Measurements from ENCODE around the gene SLC7A5.
"Not testable (repeated sequence)": the region's sequence is repeated elsewhere in the genome, so short reads cannot be mapped to it uniquely, and the experiment has no call there.

SLC7A5 gene

DNA sequence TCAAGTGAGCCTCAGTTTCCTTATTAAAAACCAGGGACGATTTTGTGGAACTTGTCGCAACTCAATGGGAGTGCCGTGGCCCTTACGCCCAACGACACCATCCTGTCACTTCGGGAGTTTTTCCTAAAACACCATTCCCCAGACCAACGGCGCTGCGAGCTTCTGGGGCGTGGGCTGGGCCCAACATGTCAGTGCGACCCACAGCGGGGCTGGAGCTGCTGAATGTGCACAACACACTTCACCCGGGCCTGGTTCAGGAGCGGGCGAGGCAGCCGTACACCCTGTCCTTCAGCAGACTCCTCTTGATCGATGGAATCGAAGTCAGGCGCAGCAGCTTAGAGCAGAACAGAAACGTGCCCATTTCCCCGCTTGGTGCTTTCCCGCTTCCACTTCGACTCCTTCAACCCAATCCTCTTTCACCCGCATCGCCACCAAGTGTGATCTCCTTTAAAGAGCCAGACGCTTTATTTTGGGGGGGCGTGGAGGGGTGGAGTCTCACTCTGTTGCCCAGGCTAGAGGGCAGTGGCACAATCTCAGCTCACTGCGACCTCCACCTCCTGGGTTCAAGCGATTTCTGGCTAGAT, 13.2 kb upstream of the SLC7A5 start:
- H3K4me1 ChIP-seq, result peaks cover 31% of the 10 kb centered on the region
- no peaks in the 10 kb centered on the region for H3K36me3 ChIP-seq
- peaks cover 10% of the 10 kb centered on the region; the same call in 1 of the 2 replicates for H3K27me3 ChIP-seq
- H3K27ac ChIP-seq, result no peak overlapping the region
- H3K9ac ChIP-seq, result no peak overlapping the region
- H3K4me2 ChIP-seq, result peak overlapping the region; percentile 77
- H4K20me1 ChIP-seq, result no peaks in the 10 kb centered on the region
- no peak for TF ChIP-seq Cebpa-rat (IDR thresholded peaks at IDR 0.05)
- no peak overlapping the region for H3K4me3 ChIP-seq
- H3K9me3 ChIP-seq, result no peaks in the 10 kb centered on the region

DNA sequence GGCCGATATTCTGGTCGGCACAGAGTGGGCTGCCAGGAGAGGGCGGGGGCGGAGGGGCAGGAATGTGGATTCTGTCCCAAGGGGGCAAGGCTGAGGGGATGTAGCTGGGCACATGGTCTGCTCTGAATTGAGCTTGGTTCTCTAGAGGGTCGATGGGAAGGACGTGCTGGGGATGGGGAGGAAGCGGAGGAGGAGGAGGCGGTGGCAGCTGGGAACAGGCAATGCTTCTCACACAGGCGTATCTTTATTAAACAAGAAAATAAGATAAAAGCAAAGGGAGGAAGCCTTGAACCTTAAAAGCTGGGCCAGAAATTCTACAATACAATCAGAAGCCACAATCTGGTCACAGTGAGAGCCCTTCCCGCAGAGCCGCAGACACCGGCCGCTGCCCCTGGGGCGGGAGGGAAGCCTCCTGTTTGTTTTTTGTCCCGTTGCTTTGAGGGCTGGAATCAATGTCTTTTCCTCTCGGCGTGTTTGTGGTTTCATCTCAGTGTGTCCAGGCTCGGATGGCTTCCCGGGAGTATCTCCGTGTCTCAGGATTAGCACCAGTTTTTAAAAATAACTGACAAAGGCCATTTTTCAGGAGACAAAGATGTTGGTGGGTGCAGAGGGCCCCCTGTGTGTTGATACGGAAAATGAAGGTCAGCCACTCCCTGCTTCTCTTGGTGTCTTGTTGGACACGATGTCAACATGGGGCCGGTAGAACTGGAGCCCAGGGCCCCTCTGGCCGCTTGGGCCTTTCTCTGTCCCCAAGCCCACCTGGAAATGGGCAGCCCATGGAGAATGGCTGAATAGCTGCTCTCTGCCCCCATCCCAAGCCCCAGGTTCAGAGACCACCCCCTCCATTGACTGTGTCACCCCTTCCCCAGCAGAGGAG, 12.3 kb upstream of the SLC7A5 start:
- H3K4me1 ChIP-seq, result peaks cover 36% of the 10 kb centered on the region
- 0 out of 2 replicates have a peak overlapping the region, but pooled peaks have one; percentile 28 for H3K27ac ChIP-seq
- H3K9ac ChIP-seq, result no peak overlapping the region; the same call in 1 of the 2 replicates
- TF ChIP-seq Cebpa-rat (IDR thresholded peaks at IDR 0.05), result no peak
- H3K27me3 ChIP-seq, result peaks cover 10% of the 10 kb centered on the region; the same call in 1 of the 2 replicates
- H4K20me1 ChIP-seq, result no peaks in the 10 kb centered on the region
- H3K4me3 ChIP-seq, result peak overlapping the region; percentile 19
- H3K9me3 ChIP-seq, result no peaks in the 10 kb centered on the region
- H3K36me3 ChIP-seq, result no peaks in the 10 kb centered on the region
- peak overlapping the region; percentile 77 for H3K4me2 ChIP-seq

DNA sequence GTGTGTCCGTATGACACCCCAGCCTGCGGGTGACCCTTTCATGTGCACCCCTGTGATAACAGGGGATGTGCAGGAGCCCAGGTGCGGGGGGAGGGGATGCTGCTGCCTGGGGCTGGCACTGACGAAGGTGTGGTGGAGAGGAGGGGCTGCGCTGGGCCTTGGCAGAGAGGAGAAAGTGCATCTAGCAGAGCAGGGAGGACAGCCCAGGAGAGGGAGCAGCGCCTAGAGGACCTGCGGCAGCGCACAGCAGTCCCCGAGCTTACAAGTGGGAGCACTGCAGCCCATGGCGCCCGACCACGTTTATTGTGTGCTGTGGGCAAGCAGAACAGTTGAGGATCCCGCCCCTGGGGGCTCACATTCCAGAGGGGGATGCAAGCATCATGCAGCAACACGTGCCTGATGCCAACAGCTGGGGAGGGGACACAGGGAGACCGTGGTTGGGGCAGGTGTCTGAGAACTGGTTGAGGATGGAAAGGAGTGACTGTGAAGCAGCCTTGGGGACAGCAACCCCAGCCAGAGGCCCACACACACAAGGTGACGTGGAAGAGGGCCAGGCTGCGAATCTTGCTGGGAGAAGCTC, 10.9 kb upstream of the SLC7A5 start:
- Histone ChIP-seq H3K4me3 (no peak overlapping the region), H3K4me1 (peaks cover 44% of the 10 kb centered on the region), H3K27ac (no peak overlapping the region), H3K9ac (no peak overlapping the region), H3K27me3 (peaks cover 10% of the 10 kb centered on the region; the same call in 1 of the 2 replicates), H3K4me2 (peak overlapping the region; percentile 77), H4K20me1 (no peaks in the 10 kb centered on the region), H3K9me3 (no peaks in the 10 kb centered on the region), H3K36me3 (no peaks in the 10 kb centered on the region)
- no peak for TF ChIP-seq Cebpa-rat (IDR thresholded peaks at IDR 0.05)

DNA sequence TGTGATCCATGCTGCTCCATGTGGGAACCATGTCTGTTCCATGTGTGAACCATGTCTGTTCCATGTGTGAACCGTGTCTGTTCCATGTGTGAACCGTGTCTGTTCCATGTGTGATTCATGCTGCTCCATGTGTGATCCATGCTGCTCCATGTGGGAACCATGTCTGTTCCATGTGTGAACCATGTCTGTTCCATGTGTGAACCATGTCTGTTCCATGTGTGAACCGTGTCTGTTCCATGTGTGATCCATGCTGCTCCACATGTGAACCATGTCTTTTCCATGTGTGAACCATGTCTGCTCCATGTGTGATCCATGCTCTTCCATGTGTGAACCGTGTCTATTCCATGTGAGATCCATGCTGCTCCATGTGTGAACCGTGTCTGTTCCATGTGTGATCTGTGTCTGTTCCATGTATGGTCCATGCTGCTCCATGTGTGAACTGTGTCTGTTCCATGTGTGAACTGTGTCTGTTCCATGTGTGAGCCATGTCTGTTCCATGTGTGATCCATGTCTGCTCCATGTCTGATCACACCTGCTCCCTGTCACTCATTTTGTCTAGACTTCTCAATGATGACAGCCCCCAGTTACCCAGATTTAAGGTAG, 10.2 kb upstream of the SLC7A5 start:
- peaks cover 49% of the 10 kb centered on the region for H3K4me1 ChIP-seq
- H3K4me2 ChIP-seq, H3K9me3 ChIP-seq, H3K27me3 ChIP-seq, H3K4me3 ChIP-seq, H3K27ac ChIP-seq, H3K9ac ChIP-seq, H4K20me1 ChIP-seq, H3K36me3 ChIP-seq: not testable (repeated sequence)

DNA sequence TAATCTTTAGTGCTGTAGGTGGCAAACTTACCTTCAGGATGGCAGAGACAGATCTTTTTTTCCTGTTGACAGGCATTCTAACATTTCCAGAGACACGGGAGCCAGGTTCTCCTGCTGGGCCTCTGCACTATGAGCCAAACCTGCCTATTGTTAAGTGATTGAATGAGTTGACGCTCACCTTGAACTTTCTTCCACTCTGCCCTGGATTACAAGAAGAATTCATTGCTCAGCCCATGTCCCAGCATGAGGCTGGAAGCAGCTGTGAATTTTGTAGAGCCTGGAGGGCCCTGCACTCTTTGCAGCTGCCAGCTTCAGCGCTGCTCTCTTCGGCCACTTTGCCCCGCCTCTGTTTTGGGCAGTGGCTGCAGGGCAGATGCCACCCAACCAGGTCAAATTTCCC, 9.4 kb upstream of the SLC7A5 start:
- Histone ChIP-seq H3K27me3 (peaks cover 10% of the 10 kb centered on the region; the same call in 1 of the 2 replicates), H3K36me3 (no peaks in the 10 kb centered on the region), H3K9me3 (no peaks in the 10 kb centered on the region), H3K4me2 (no peak overlapping the region), H3K9ac (no peak overlapping the region), H3K4me3 (no peak overlapping the region), H4K20me1 (no peaks in the 10 kb centered on the region), H3K27ac (no peak overlapping the region), H3K4me1 (peaks cover 49% of the 10 kb centered on the region)
- no peak for TF ChIP-seq Cebpa-rat (IDR thresholded peaks at IDR 0.05)

DNA sequence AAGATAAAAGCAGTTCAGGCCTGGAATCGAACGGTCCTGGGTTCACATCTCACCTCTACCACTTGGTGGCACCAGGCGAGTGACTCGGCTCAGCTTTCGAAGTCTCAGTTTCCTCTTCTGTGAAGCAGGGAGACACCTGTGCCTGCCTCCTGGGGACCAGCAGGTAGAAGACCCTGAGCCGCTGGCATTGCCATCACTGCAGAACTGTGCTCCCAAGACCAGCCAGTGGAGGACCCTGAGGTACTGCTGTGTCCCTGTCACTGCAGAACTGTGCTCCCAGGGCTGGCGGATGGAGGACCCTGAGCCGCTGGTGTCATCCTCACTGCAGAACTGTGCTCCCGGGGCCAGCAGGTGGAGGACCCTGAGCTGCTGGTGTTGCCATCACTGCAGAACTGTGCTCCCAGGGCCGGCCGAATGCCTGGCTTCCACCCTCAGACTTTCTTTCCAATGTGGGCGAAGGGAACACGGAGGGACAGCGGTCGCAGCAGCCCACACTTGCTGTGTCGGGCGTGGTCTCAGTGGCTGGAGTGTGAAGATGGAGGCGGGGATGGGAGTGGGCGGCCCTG, 8.7 kb upstream of the SLC7A5 start:
- H3K4me1 ChIP-seq, result peaks cover 49% of the 10 kb centered on the region
- H4K20me1 ChIP-seq, result no peaks in the 10 kb centered on the region
- no peak overlapping the region for H3K27ac ChIP-seq

DNA sequence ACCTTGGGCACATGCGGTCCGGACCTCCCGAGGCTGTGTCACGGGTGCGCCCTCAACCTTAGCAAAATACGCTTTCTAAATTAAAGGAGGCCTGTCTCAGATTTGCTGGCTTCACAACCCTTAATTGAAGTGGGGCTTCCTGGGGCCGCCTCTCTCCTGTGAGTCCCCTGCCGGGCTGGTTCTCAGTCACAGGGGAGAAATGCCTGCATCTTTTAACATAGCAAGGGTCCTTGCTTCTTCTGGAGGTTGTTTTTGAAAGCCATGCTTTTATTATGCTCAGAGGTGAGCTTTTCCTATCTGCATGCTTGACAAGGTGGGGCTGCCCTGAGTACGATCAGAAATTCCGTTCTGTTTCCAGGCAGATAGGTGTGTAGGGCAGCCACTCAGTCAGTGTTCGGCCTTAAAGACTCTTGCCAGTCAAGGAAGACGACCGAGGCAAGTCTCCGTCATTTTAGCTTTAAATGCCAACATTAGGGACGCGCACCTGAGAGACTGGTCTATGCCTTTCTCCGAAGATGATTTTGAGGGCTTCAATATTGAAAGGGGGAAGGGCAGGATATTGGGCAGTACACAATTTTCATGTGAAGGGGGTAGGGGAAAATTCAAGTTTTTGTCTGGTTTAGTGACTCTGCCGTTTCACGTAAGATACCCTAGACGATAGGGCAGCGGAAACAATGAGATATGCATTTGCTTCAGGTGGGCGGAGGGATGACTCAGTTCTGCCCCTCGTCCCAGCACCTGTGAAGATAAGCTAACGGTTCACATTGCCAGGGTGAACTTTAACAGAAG, 5.5 kb upstream of the SLC7A5 start:
- no peak overlapping the region for H3K4me2 ChIP-seq
- 0 out of 2 replicates have a peak, but pooled peaks have one; percentile 24 for TF ChIP-seq Cebpa-rat (IDR thresholded peaks at IDR 0.05)
- H3K4me3 ChIP-seq, result no peak overlapping the region
- no peak overlapping the region for H3K27ac ChIP-seq
- peaks cover 47% of the 10 kb centered on the region for H3K4me1 ChIP-seq
- H3K9me3 ChIP-seq, result no peaks in the 10 kb centered on the region
- no peak overlapping the region for H3K9ac ChIP-seq
- H3K36me3 ChIP-seq, result no peaks in the 10 kb centered on the region
- H3K27me3 ChIP-seq, result no peaks in the 10 kb centered on the region
- no peaks in the 10 kb centered on the region for H4K20me1 ChIP-seq

More for the DNA sequence above, 8.7 kb upstream of the SLC7A5 start:
- Histone ChIP-seq H3K36me3 (no peaks in the 10 kb centered on the region), H3K9ac (no peak overlapping the region), H3K9me3 (no peaks in the 10 kb centered on the region), H3K4me3 (no peak overlapping the region), H3K27me3 (peaks cover 10% of the 10 kb centered on the region; the same call in 1 of the 2 replicates), H3K4me2 (no peak overlapping the region)
- no peak for TF ChIP-seq Cebpa-rat (IDR thresholded peaks at IDR 0.05)

DNA sequence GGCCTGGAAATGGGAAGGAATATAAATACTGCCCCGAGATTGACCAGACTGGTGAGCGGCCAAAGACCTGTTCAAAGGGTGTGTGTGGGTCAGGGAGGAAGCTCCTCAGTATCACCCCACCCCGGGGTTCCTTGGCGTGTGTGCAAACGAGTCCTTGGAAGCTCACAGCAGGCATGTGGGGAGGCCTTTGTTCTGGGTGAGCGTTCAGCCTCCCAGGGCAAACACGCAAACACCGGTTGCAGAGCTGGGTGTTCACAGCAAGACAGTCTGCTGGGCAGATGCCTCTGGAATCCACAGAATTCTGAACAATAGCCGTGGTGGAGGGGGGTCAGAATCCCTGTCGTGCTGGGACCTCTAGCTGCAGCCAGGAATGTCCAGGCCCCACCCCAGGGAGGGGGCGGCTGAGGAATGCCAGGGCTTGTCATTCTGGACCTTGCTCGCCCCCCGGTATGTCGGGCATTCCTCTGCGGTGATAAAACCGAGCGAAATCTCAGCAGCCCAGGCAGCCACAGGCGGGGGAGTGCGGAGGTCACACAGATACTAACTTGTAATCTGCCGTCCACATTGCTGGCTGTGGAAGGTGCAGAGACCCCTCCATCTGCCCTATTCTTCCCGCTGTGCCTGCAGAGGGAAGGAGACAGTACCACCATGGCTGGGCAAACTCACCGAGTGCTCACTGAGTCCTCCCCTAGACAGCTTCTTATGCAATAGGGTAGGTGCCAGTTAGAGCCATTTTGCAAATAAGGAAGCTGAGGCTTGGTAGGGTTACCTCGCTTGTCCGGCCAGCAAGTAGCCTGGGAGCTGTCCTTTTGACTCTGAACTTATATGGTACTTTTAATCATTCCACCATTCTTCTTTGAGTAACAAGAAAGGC, 1.3 kb upstream of the SLC7A5 start:
- H3K27ac ChIP-seq, result peak overlapping the region; percentile 82
- H3K4me2 ChIP-seq, result peak overlapping the region; percentile 79
- peaks cover 35% of the 10 kb centered on the region for H4K20me1 ChIP-seq
- H3K36me3 ChIP-seq, H3K4me3 ChIP-seq, H3K27me3 ChIP-seq, H3K9me3 ChIP-seq: not testable (repeated sequence)
- H3K9ac ChIP-seq, result peak overlapping the region; percentile 65
- peaks cover 56% of the 10 kb centered on the region for H3K4me1 ChIP-seq

DNA sequence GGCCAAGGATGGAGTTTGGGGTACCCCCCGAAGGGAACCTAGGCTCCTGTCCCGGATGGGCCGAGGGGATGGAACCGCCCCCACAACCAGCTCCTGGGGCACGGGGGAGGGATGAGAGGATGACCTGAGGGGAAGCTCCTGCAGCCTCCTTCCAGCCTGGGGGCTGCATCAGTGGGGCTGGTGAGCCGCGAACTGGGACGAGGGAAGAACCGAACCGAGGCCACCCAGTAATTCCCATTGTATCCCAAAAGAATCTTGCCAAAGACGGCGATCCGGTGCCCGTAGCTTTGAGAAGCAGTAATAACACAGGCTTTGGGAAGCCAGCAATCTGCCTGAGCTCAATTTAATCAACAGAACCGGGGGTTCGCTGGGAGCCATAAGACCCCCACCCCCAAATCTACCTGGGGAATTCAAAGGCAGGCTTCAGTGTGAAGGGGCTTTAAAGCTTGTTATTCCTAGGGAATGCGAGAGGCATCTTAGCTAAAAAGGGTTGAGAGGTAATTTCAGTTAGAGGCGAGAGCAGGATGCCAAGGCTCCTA, 641 bp upstream of the SLC7A5 start:
- H3K4me1 ChIP-seq, result peaks cover 57% of the 10 kb centered on the region
- H3K27ac ChIP-seq, result peak overlapping the region; percentile 82
- H3K9me3 ChIP-seq, H3K27me3 ChIP-seq, H3K4me3 ChIP-seq, H3K9ac ChIP-seq, H3K36me3 ChIP-seq: not testable (repeated sequence)
- peaks cover 42% of the 10 kb centered on the region for H4K20me1 ChIP-seq
- H3K4me2 ChIP-seq, result peak overlapping the region; percentile 79

DNA sequence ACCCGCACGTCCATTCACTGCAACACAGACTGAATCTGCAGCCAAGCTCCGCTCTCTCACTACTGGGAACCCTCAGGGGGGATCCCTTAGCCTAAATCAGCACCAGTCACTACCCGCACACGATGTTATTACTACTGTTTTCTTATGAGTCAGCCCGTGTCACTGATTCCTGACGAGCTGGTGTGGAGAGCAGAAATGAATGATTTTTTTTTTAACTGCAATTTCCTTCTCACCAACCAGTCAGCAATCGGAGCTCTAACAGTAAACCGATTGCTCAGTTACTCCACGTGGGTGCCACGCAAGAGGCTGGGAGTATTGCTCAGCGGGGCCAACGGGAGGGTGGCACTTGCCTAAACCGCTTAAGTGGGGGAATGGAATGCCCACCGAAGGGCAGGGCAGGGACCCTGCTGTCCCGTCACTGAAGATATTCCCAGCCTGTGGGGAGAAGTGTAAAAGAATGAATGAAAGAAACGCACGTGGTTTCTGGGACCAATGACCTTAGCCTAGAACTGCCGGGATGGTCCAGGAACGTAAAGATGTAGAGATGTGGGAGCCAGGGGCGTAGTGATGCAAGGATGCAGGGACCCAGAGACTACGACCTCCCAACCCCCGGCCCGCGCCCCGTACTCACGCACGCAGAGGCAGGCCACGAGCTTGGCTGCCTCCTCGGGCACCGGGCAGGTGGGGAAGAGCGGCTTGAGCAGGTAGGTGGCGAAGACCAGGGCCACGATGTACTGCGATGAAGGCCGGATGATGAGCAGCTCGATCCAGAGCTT, 865 bp downstream of the SLC7A5 start:
- H4K20me1 ChIP-seq, result peaks cover 57% of the 10 kb centered on the region
- peak overlapping the region; percentile 93 for H3K9ac ChIP-seq
- H3K36me3 ChIP-seq, result peaks cover 21% of the 10 kb centered on the region
- H3K4me1 ChIP-seq, result peaks cover 69% of the 10 kb centered on the region
- not testable (repeated sequence) for H3K27me3 ChIP-seq, H3K9me3 ChIP-seq
- H3K4me3 ChIP-seq, result peak overlapping the region; percentile 88
- peak overlapping the region; percentile 87 for H3K27ac ChIP-seq
- peak overlapping the region; percentile 96 for H3K4me2 ChIP-seq

DNA sequence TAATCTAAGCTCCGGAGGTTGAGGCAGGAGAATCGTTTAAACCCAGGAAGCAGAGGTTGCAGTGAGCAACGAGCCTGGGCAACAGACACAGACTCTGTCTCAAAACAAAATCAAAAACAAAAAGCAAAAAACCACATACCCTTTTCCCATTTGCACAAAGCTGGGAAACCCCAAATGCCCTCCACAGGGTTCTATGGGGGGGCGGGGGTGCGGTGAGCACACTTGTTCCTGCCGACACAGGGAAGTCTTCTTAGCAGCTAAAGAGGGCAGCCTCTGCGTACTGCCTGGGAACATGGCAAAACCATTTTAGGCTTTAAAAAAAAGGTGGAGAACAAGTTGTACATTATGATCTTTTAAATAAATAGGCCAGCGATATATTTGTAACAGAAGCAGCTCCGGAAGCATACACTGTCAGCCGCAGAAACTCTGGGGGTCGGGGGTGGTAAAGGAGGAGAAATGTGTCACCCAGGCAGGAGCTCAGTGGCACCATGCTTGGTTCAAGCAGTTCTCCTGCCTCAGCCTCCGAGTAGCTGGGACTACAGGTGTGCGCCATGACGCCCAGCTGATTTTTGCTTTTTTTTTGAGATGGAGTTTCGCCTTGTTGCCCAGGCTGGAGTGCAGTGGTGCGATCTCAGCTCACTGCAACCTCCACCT, 3.3 kb downstream of the SLC7A5 start:
- Histone ChIP-seq H3K4me2 (peak overlapping the region; percentile 96), H4K20me1 (peaks cover 82% of the 10 kb centered on the region), H3K4me1 (peaks cover 76% of the 10 kb centered on the region), H3K4me3 (peak overlapping the region; percentile 88), H3K9ac (peak overlapping the region; percentile 93), H3K36me3 (peaks cover 40% of the 10 kb centered on the region), H3K27ac (peak overlapping the region; percentile 19)
- not testable (repeated sequence) for H3K27me3 ChIP-seq, H3K9me3 ChIP-seq

Data from BLaER1 (cell line).